Activated CD8-positive, alpha-beta memory T cell treated with anti-CD3 and anti-CD28 coated beads for 4 hours (primary cell): ENCODE measurements around the gene PYY.
A peak's percentile ranks its signal among the peaks of the same experiment; 100 is the strongest.
"Not testable (repeated sequence)": the region's sequence is repeated elsewhere in the genome, so short reads cannot be mapped to it uniquely, and the experiment has no call there.

Source experiments
- DNase-seq, 2 donors: peaks; one replicate each; pipeline ENCODE4 v3.0.0-alpha.2; 2020; ENCODE audit warnings: low read depth in 2 of 2

Gene PYY

DNA sequence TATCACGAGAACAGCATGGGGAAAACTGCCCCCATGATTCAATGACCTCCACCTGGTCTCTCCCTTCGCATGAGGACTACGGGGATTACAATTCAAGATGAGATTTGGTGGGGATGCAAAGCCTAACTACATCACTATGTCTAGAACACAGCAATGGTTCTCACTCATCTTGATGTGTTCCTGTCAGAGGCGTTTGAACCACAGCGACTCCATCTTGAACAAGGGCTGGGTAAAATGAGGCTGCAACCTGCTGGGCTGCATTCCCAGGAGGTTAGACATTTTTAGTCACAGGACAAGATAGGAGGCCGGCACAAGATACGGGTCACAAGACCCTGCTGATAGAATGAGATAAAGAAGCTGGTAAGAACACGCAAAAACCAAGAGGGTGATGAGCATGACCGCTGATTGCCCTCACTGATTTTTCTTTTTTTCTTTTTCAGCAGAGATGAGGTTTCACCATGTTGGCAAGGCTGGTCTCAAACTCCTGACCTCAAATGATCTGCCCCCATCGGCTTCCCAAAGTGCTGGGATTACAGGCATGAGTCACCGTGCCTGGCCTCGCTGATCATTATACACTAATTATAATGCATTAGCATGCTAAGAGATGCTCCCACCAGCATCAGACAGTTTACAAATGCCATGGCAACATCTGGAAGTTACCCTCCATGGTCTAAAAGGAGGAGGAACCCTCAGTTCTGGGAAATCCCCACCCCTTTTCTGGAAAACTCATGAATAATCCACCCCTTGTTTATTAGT, 8.5 kb downstream of the PYY start:
- DNase-seq: no peak

DNA sequence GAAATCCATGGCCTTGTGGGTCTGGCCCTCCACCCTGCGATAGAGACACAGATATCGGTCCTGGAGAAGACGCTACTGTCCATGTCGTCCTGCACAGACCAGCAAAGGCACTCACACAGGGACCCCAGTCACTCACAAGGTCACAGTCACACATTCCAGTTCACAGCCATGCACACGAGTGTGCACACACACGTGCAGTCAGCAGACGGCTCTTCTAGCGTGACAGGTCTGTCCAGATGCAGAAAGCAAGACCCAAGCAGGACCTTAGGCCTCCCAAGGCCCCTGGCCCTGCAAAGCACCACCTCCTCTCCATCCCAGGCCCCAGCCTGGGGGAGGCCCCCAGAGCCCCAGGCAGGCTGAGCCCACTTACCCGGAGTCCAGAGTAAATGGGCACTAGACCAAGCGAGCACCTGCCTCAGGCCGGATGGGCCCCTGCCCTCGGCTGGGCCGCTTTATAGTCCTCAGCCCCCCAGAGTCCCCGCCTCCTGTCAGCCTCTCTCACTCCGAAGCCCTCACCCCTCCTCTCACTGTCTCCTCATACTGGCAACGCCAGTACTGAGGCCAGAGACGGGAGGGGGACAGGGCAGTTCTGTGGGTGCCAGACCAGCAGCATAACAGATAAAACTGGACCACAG, 11.6 kb downstream of the PYY start, which contains the start of gene PPY:
Gene PPY, minus strand, starts transcription at position 426 of the 635 bp plus-strand sequence. CDS start 822 bp downstream, outside the sequence.
- no peak for DNase-seq

DNA sequence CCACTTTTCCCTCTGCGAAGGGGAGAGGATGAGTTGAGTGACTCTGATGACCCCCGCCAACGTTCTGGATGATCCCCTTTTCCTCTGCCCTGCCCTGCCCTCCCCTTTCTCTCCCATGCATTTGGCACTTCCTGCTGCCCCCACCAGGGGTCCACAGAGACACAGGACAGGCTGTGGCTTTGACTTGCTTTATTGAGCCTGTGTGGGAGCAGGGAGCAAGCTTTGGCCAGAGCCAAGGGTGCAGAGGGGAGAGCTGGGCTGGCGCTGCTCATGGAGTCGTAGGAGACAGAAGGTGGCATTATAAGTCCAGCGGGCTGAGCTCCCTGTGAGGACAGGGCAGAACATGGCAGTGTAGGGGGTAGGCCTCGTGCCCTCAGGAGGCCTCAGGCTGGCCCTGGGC, 13.1 kb downstream of the PYY start:
- no peak for DNase-seq

DNA sequence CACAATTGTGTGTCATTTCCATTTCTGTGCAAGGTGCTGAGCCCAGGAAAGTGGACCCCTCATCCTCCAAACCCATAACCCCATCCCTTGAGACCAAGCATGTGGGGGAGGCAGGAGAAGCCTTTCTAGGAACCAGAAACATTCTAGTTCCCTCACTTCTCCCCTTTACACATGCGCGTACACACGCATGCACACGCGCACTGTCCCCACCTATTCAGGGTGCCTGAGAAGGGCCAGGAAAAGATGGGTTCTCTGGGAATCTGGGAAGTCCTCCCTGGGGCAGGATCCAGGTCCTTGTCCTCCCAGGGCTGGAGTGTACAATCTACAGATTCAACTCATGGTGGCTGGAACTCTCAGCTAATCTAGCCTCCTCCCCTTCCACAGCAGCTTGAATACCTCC, 13.9 kb downstream of the PYY start:
- DNase-seq: no peak

DNA sequence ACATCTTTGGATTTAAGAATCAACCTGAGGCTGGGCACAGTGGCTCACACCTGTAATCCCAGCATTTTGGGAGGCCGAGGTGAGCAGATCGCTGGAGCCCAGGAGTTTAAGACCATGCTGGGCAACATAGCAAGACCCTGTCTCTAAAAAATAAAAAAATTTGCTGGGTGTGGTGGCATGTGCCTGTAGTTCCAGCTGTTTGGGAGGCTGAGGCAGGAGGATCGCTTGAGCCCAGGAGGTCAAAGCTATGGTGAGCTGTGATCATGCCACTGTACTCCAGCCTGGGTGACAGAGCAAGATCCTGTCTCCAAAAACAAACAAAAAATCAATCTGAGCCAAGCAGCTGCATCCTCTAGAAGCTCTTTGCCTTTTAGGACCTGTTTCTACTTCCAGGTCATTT, 14.3 kb downstream of the PYY start:
- DNase-seq: not testable (repeated sequence)

DNA sequence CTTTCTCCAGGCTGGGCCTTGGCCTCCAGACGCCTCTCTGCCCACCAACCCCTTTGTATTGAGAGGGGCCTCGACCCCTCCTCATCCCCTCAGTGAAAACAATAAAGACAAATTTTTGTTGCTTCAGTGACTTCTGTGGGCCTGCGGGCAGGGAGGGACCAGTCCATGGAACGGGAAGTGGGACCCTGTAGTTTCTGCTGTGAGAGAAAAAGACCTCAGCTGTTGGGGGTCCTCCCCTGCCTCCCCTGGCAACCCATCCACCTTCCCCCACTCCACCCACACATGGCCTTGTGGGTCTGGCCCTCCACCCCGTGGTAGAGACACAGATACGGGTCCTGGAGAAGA, 14.9 kb downstream of the PYY start:
- no peak for DNase-seq

DNA sequence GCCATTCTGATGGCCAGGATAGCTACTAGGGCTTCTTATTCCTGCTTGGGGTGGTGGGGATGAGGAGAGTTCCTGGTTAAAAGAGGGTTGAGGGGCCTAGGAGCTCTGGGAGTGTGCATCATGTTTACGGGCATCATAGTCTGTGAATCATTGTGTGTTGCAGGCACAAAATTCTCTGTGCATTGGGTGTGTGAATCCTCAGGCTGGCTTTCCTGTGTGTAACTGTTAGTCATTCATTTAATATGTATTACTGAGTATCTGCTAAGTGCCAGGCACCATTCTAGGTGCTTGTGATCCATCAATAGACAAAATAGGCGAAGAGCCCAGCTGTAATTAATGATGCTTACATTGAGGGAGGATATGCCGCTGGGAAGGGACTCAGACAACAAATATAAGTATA, 17.3 kb downstream of the PYY start:
- no peak for DNase-seq

DNA sequence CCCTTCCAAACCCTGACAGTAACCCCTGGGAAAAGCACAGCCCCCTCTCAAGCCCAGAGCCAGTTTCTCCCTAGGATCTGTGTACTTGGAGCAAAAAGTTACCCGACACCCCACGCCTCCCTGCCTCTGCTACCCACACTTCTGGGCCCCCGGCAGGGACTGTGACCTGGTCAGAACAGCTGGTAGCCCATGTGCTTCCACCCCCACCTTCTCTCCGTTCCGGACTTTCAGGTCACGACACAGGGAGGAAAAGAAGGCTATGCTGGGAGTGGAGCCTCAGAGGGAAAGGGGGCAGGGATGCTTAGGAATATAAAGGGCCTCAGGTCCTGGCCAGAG, 17.8 kb downstream of the PYY start:
- DNase-seq: no peak

DNA sequence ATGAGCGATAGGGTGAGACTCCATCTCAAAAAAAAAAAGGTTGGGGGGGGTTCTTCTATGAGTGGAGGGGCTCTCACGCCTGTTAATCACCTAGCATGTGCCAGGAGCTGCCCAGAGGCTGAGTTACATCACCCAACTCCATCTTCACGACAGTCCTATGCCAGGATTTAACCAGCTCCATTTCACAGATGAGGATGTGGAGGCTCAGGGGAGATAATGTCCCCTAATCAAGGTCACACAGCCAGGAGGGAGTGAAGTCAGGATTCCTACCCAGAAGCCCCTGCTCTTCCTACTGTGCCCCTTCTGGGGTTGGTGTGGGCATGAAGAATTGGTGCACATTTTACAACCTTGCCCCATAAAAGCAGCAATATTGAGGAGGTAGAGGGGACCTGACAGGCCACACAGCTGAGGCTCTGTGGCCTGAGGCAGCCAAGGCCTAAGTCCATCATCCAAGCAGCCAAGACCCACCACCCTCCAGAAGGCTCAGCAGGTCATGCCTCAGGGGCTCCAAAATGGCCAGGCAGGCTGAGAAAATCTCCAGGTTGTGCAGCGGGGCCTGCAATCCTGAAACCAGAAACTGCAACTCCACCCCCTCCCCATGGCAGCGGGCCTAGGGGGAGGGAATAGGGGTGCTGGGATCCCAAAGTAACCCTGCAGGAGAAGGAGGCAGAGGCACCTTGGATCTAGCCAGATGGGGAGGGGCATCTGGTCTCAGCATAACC, 18.4 kb downstream of the PYY start:
- no peak for DNase-seq

DNA sequence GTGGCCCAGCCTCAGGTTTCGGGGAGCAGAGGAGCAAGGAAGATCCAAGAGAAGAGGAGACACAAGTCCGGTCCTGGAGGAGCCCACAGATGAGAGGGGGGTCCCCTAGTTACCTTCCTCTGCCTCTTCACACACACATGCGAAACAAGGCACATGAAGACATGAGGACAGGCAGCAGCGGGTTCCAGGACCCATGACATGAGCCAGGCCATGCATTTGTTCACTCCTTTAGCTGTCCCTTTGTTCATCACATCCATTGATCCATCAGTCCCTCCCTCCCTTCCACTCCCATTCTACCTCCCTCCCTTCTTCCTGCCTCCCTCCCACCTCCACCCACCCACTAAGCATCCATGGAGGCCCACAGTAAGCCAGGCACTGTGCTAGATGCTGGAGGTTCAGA, 20.8 kb downstream of the PYY start:
- no peak for DNase-seq

DNA sequence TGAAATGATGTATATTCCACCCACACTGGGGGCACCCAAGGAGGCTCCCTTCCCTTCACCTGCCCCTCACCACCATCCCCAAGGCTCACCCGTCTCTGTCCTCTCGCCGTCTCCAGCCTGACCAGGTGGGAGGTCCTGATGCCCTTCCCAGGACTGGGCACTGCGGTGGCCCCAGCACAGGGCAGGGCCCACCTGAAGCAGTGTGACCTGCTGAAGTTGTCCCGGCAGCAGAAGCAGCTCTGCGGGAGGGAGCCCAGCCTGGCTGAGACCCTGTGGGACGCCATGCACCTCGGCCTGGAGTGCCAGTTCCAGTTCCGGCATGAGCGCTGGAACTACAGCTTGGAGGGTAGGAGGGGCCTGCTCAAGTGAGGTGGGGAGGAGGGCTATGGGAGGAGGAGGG, 21.4 kb downstream of the PYY start:
- DNase-seq: no peak

DNA sequence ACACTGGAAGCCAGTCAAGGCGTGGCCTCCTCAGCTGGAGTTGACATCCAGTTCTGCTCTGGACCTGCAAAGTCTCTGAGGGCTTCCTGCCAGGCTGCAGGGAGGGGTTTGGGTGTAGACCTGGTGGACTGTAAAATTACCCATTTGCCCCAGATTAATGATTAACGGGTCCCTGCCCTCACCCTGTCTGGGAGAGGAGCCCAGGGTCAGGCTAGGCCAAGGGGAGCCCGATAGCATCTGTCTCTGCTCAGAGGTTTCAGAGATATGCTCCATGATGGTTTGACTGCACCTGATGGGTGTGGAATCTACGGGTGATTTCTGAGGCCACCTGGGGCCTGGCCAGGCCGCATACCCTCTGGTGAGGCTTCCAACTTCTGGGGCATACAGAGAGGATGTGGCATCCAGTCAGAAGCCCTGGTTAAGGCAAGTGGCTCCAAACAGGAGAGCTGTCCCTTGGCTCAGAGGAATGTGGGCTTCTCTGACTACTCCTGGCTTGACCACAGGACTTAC, 22.6 kb downstream of the PYY start:
- DNase-seq: no peak

DNA sequence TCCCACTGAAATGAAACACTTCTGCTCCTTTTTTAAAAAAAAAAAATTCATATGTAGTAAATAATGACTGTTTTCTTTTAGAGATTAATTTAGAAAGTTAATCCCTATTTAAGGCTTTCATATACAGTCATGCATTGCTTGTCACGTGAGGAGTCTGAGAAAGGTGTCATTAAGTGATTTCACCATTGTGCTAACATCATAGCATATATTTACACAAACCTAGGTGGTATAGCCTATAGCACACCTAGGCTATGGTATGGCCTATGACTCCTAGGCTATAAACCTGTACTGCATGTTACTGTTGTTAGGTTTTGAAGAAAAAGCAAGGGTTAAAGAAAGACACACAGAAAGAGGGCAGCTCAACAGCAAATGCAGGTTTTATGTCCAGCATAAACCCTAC, 25.1 kb downstream of the PYY start:
- no peak for DNase-seq

DNA sequence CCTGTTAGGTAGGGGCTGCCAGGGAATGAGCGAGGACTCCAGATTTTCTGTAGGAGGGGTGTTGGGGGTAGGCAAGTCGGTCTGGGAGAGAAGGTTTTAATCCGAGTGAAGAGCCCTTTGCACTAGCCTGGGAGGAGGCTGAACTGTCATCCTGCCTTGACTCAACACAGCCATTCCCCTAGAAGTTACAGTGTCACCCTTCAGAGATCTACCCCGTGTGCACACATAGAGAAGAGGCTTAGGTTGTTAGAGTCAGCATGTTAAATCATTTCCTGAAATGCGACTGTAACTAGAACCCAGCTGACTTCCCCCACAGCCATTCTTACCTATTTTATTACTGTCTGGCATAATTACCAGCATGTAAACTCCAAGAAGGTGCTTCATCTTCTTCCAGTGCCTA, 25.8 kb downstream of the PYY start:
- DNase-seq: not testable (repeated sequence)

DNA sequence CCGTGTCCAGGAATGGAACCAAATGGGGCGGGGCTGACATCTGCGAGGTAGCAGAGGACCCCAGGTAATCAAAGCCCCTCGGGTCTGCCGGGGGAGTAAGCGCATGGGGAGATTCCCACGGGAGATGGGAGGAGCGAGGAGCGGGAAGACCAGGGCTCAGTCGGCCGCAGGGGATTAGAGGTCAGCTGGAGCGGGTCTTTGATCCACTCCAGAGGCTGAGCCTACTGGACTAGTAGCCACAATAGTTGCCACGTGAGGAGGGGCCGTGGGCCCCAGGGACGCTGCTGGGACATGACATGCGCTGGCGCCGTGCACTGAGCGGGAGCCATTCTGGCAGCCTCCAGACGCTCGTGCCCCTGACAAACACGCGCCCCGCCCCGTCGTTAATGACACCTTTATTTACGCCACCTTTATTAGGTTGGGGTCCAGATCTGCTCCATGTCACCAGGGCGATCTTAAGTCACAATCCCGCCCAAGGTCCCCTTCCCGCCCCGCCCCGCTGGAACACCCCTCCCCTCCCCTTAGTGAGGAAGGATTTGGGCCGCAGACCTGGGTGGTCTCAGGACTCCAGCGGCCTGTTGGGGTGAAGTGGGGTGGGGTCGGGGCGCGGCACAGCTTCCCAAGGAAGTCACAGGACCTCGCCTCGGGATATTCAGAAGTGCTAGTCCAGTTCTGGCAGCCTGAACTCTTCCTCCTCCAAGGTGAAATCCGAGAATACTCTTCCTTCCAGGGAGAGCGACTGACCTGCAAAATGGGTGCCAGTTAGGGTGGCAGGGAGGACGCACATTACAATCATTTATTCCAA, 26.5 kb downstream of the PYY start:
- no peak for DNase-seq

DNA sequence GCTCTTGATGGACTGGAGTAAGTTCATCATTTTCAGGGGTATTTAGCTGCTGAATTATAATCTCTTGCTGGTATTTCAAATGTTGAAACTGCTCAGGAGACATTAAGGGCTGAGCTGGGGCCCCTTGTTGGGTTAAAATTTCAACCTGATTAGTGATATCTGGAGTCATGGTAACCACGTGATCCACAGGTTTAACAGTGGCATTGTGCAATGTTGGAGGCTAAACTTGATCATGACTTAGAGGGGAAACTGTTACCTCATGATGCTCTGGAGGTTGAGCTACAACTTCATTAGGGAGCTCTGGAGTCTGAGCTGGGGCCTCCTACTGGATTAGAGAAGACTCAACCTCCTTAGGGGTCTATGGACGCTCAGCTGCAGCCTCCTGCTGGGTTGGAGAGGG, 29.2 kb downstream of the PYY start:
- no peak for DNase-seq

DNA sequence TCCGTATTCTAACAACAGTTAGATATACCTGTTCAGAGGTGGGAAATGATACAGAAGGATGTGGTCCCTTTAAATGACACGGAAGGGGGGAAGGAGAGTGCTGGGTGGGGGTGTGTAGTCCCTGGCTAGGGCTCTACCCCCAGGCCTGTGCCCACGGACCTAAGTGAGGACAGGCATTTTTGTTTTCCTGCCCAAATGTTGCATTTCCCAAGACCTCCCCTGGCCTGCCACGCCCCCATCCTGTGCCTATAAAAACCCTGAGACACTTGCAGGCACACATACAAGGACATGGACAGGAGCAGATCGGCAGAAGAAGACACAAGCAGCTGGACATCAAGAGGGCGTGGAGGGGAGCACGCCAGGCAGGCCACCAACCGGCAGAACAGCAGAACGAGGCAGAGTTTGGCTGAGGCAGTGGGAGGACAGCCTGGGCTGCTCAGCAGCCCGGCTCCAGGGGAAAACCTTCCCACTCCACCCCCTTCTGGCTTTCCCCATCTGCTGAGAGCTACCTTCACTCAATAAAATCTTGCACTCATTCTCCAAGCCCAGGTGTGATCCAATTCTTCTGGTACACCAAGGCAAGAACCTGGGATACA, 33.1 kb downstream of the PYY start:
- DNase-seq: no peak

DNA sequence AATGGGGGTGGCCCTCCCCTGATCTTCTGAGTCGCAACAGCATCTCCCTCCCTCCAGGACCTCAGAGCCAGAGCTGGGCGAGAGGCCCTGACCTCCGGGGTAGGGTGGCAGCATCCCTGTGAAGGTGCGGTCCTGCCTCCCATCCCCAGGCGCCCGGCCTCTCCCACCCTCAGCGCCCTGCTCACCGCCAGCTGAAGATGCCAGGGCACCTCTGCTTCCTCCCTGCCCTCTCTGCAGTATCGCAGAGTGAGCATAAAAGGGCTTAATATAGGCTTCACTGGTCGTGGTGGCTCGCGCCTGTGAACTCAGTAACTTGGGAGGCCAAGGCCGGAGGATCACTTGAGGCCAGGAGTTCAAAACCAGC, 35.7 kb downstream of the PYY start:
- no peak for DNase-seq

DNA sequence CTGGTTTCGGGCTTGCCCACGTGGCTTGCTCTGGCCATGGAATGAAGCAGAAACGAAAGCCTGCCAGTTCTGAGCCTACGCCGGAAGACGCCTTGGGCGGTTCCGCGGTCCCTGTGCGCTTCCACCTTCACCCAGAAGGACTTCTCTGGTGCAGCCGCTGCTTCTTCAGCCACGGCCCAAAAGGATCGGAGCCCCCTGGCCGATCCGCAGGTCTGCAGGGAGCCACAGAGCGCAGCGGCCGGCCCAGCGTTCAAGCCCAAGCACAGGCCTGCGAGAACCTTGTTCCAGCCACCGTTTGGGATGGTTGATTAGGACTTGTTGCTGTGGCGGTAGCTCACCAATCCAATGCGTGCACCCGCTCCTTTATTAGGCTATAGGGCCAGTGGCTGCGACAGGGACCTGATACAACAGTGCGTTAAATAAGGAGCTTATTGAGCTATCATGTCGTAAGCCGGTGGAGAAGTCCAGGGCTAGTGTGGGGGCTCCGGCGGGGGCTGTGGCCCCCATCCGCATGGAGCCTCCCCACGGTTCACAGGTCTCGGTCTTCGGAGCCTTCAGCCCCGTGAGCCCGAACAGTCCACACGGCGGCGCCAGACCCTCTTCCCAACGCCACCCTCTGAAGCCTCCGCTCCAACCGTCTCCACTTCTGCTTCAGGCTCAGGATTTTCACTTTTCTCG, 36.3 kb downstream of the PYY start:
- peak in 1 of 2 donors; percentile 29 for DNase-seq

DNA sequence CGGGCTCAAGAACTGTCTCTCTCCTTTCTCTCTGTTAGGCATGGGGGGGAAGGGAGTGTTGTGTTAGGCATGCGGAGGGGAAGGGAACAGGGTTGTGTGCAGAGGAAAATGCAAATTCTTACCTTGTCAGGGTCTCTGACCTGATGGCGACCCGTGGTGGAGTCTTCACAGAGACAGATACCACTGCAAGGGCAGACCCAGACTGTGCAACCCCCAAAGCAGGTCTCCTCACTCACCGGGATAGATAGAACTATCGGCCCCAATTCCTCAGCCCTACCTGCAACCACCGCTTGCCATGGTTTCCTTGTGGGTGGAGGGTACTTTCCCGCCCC, 36.8 kb downstream of the PYY start:
- DNase-seq: no peak

DNA sequence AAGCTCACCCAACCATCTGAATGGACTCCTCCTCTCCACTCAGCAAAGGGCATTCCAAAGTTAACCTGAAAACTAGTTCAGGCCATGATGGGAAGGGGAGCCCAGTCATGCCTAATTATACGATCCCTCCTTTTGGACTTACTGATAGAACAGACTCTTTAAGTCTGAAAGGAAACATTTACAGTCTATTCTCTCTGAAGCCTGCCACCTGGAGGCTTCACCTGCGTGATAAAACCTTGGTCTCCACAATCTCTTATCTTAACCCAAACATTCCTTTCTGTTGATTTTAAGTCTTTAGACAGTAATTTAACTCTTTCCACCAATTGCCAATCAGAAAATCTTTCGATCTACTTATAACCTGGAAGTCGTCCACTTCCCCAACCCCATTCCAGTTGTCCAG, 37.4 kb downstream of the PYY start:
- DNase-seq: no peak
